ENCODE data around the gene CEP78. TPM values are rescaled to one million over a fixed set of nuclear protein-coding genes. Genes with fewer than 3 reads are reported as not detected.
"Not testable (repeated sequence)": the region's sequence is repeated elsewhere in the genome, so short reads cannot be mapped to it uniquely, and the experiment has no call there.

Gene CEP78
- total RNA-seq, 1 experiment from 2014 or later = 57.8 TPM

DNA sequence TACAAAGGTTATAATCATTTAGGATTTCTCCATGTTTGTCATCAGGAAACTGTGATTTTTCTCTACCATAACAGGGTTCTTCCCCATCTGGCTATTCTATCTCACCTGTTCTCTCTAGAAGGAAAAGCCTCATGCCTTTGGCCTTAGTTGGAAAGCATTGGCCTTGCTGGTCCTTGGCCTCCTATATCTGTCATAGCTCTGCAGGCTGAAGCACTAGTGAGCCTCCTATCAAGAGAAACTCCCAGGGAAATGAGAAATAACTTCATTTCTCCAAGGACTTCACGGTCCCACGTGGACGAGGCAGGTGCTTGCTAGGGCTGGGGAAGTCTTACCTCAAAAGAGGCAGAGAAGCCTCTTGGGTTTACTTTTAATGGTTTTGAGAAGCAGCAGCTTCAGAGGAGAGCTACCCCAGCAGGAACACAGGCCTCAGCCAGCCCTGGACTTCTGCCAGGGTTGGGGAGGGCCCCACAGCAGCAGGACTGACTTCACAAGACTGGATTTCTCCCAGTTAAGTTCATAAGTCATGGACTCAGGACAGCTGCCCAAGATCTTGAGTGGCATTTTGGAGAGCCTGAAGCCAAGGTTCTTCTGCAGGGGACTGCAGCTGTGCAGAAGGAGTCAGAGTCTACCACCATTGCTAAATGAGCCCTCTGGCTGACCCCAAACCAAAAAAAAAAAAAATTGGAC, 45.2 kb downstream of the CEP78 start:
- H3K27me3 ChIP-seq (ENCODE audit: insufficient read depth, low read length) = no peaks in the 10 kb centered on the region
- no peak overlapping the region for H2BK20ac ChIP-seq (ENCODE audit: low read depth, low read length, poor library complexity, severe bottlenecking)
- H3K4me1 ChIP-seq (ENCODE audit: insufficient read depth, low read length) = no peaks in the 10 kb centered on the region
- no peak for DNase-seq
- no peak overlapping the region for H4K8ac ChIP-seq (replicated peaks; ENCODE audit: insufficient read length, low read depth, low read length)
- Mint-ChIP-seq H3K36me3 (ENCODE audit: insufficient read depth in 1 of 3, low read depth in 3 of 3) (peaks cover 3 to 7% (median 3%) of the 10 kb centered on the region in 3 experiments; a peak in 5 of 7 replicates), H3K4me3 (no peak overlapping the region), H3K27ac (no peak overlapping the region), H3K27me3 (ENCODE audit: low read depth) (no peaks in the 10 kb centered on the region; the same call in 1 of the 2 replicates), H3K9me3 (peaks cover 3% of the 10 kb centered on the region in 2 experiments; a peak in 2 of 5 replicates), H3K4me1 (no peaks in the 10 kb centered on the region)
- no peaks in the 10 kb centered on the region for H3K79me2 ChIP-seq (ENCODE audit: insufficient read depth, low read length)
- no peak overlapping the region for H3K27ac ChIP-seq (ENCODE audit: insufficient read length, low read depth, low read length)
- H2AK5ac ChIP-seq (ENCODE audit: insufficient read length, low read length) = no peak overlapping the region
- no peak overlapping the region for H3K4ac ChIP-seq (ENCODE audit: low read depth, low read length)
- no peak overlapping the region for H3K4me2 ChIP-seq (ENCODE audit: insufficient read depth, insufficient read length, low read length)
- no peaks in the 10 kb centered on the region for H3K79me1 ChIP-seq (ENCODE audit: insufficient read depth, low read depth, low read length, poor library complexity, severe bottlenecking)
- no peak overlapping the region for H4K5ac ChIP-seq (ENCODE audit: insufficient read length, low read depth, low read length)
- H3K23me2 ChIP-seq (ENCODE audit: insufficient read length, low read depth, low read length, poor library complexity, severe bottlenecking) = no peaks in the 10 kb centered on the region
- no peak overlapping the region for H3K14ac ChIP-seq (ENCODE audit: insufficient read depth, low read length)
- H2BK120ac ChIP-seq (ENCODE audit: low read depth, low read length, poor library complexity, severe bottlenecking) = no peak overlapping the region
- no peak overlapping the region for H4K91ac ChIP-seq (ENCODE audit: insufficient read length, low read depth, low read length)
- H3K9ac ChIP-seq (ENCODE audit: extremely low read depth, insufficient read length, low read length) = no peak overlapping the region
- no peaks in the 10 kb centered on the region for H4K20me1 ChIP-seq (ENCODE audit: control insufficient read depth, insufficient read depth, insufficient read length)
- no peaks in the 10 kb centered on the region for H3K9me3 ChIP-seq (ENCODE audit: control insufficient read depth, low read depth, low read length)
- H2AFZ ChIP-seq (ENCODE audit: low read length) = no peak overlapping the region
- TF ChIP-seq, protein P1, sequence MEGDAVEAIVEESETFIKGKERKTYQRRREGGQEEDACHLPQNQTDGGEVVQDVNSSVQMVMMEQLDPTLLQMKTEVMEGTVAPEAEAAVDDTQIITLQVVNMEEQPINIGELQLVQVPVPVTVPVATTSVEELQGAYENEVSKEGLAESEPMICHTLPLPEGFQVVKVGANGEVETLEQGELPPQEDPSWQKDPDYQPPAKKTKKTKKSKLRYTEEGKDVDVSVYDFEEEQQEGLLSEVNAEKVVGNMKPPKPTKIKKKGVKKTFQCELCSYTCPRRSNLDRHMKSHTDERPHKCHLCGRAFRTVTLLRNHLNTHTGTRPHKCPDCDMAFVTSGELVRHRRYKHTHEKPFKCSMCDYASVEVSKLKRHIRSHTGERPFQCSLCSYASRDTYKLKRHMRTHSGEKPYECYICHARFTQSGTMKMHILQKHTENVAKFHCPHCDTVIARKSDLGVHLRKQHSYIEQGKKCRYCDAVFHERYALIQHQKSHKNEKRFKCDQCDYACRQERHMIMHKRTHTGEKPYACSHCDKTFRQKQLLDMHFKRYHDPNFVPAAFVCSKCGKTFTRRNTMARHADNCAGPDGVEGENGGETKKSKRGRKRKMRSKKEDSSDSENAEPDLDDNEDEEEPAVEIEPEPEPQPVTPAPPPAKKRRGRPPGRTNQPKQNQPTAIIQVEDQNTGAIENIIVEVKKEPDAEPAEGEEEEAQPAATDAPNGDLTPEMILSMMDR (conservative IDR thresholded peaks at IDR 0.05) = no peak
- no peak overlapping the region for H2BK5ac ChIP-seq (ENCODE audit: insufficient read length, low read length)
- no peak overlapping the region for H2BK12ac ChIP-seq (ENCODE audit: insufficient read length, low read depth, low read length)
- no peak overlapping the region for H2BK15ac ChIP-seq (ENCODE audit: low read depth, low read length)
- H3T11ph ChIP-seq (ENCODE audit: low read length) = no peak overlapping the region
- H3K56ac ChIP-seq (ENCODE audit: insufficient read length, low read depth, low read length) = no peak overlapping the region
- no CpG with 5 or more reads among the region's 3 CpGs for WGBS (ENCODE audit: extremely low coverage, insufficient read length, low lambda C conversion rate)
- H3K23ac ChIP-seq (ENCODE audit: insufficient read length, low read depth, low read length) = no peak overlapping the region
- H3K18ac ChIP-seq (ENCODE audit: insufficient read length, low read depth, low read length) = no peak overlapping the region

- not testable (repeated sequence) for H3K4ac ChIP-seq (ENCODE audit: low read depth, low read length); H2BK12ac ChIP-seq (ENCODE audit: insufficient read length, low read depth, low read length); H3K23me2 ChIP-seq (ENCODE audit: insufficient read length, low read depth, low read length, poor library complexity, severe bottlenecking); H4K5ac ChIP-seq (ENCODE audit: insufficient read length, low read depth, low read length); H4K91ac ChIP-seq (ENCODE audit: insufficient read length, low read depth, low read length); H3K14ac ChIP-seq (ENCODE audit: insufficient read depth, low read length); H3K27me3 Mint-ChIP-seq (ENCODE audit: low read depth); H3K56ac ChIP-seq (ENCODE audit: insufficient read length, low read depth, low read length); H3K4me1 ChIP-seq (ENCODE audit: insufficient read depth, low read length); H3K27me3 ChIP-seq (ENCODE audit: insufficient read depth, low read length); H3K4me1 Mint-ChIP-seq; H4K8ac ChIP-seq (replicated peaks; ENCODE audit: insufficient read length, low read depth, low read length); H3K27ac Mint-ChIP-seq; H3K27ac ChIP-seq (ENCODE audit: insufficient read length, low read depth, low read length); H3K9me3 Mint-ChIP-seq; H3K79me1 ChIP-seq (ENCODE audit: insufficient read depth, low read depth, low read length, poor library complexity, severe bottlenecking); H3K4me3 Mint-ChIP-seq; H3K23ac ChIP-seq (ENCODE audit: insufficient read length, low read depth, low read length); DNase-seq; H3K36me3 Mint-ChIP-seq (ENCODE audit: insufficient read depth in 1 of 3, low read depth in 3 of 3); H3K79me2 ChIP-seq (ENCODE audit: insufficient read depth, low read length); H4K20me1 ChIP-seq (ENCODE audit: control insufficient read depth, insufficient read depth, insufficient read length); H3K9me3 ChIP-seq (ENCODE audit: control insufficient read depth, low read depth, low read length); H3T11ph ChIP-seq (ENCODE audit: low read length); H2BK120ac ChIP-seq (ENCODE audit: low read depth, low read length, poor library complexity, severe bottlenecking); H2BK15ac ChIP-seq (ENCODE audit: low read depth, low read length); H2AFZ ChIP-seq (ENCODE audit: low read length); H3K4me2 ChIP-seq (ENCODE audit: insufficient read depth, insufficient read length, low read length); H2BK20ac ChIP-seq (ENCODE audit: low read depth, low read length, poor library complexity, severe bottlenecking); H2AK5ac ChIP-seq (ENCODE audit: insufficient read length, low read length); H3K9ac ChIP-seq (ENCODE audit: extremely low read depth, insufficient read length, low read length); H2BK5ac ChIP-seq (ENCODE audit: insufficient read length, low read length); H3K18ac ChIP-seq (ENCODE audit: insufficient read length, low read depth, low read length)
- no CpG with 5 or more reads among the region's 4 CpGs for WGBS (ENCODE audit: extremely low coverage, insufficient read length, low lambda C conversion rate)
Observed at GRCh38 chr9:78284181-78284580, 48.3 kb downstream of the CEP78 start.
